Measurements from ENCODE around the gene SMG6. TPM values are rescaled to one million over a fixed set of nuclear protein-coding genes. Genes with fewer than 3 reads are reported as not detected.
A peak's percentile ranks its signal among the peaks of the same experiment; 100 is the strongest.
"Not testable (repeated sequence)": the region's sequence is repeated elsewhere in the genome, so short reads cannot be mapped to it uniquely, and the experiment has no call there.

The SMG6 gene
- total and polyA plus RNA-seq, 2 donors, result 30.0 to 31.0 TPM

- peaks cover 1 to 17% of the 10 kb centered on the region in 2 donors for H3K4me1 ChIP-seq (ENCODE audit: control insufficient read depth in 2 of 2, insufficient read depth in 2 of 2, low read length in 2 of 2)
- WGBS, result 77% methylated on average over 12 of the region's 12 CpGs
- H3K36me3 ChIP-seq (ENCODE audit: control insufficient read depth in 2 of 2, insufficient read depth in 2 of 2, low read length in 1 of 2), result peaks cover under 1 to 16% of the 10 kb centered on the region in 2 donors
- H3K4me3 ChIP-seq (ENCODE audit: low read length in 2 of 2), result no peak overlapping the region
- no peaks in the 10 kb centered on the region for H3K9me3 ChIP-seq (ENCODE audit: control insufficient read depth in 2 of 2, insufficient read depth in 1 of 2, low read length in 1 of 2)
- H3K27ac ChIP-seq (ENCODE audit: low read depth in 1 of 2, low read length in 1 of 2), result peak overlapping the region in 1 of 2 donors; percentile 52
- no peak for DNase-seq (ENCODE audit: low read depth in 6 of 9, low spot score in 9 of 9)
- H3K27me3 ChIP-seq (ENCODE audit: control insufficient read depth in 2 of 2, insufficient read depth in 1 of 2, low read length in 1 of 2), result no peaks in the 10 kb centered on the region
These were observed 95.6 kb downstream of the SMG6 start for GRCh38 chr17:2207815-2208515.

GRCh38 chr17:2204393-2204792, 99.2 kb downstream of the SMG6 start:
- peaks cover 10 to 13% of the 10 kb centered on the region in 2 donors for H3K4me1 ChIP-seq (ENCODE audit: control insufficient read depth in 2 of 2, insufficient read depth in 2 of 2, low read length in 2 of 2)

GRCh38 chr17:2203818-2204217, 99.8 kb downstream of the SMG6 start:
- WGBS, result 93% methylated on average over 3 of the region's 3 CpGs
- H3K9me3 ChIP-seq (ENCODE audit: control insufficient read depth in 2 of 2, insufficient read depth in 1 of 2, low read length in 1 of 2), result no peaks in the 10 kb centered on the region
- no peak overlapping the region for H3K27ac ChIP-seq (ENCODE audit: low read depth in 1 of 2, low read length in 1 of 2)
- H3K27me3 ChIP-seq (ENCODE audit: control insufficient read depth in 2 of 2, insufficient read depth in 1 of 2, low read length in 1 of 2), result no peaks in the 10 kb centered on the region
- DNase-seq (ENCODE audit: low read depth in 6 of 9, low spot score in 9 of 9), result no peak
- peaks cover 0 to 14% of the 10 kb centered on the region in 2 donors for H3K36me3 ChIP-seq (ENCODE audit: control insufficient read depth in 2 of 2, insufficient read depth in 2 of 2, low read length in 1 of 2)
- H3K4me3 ChIP-seq (ENCODE audit: low read length in 2 of 2), result no peak overlapping the region
- peaks cover 10 to 13% of the 10 kb centered on the region in 2 donors for H3K4me1 ChIP-seq (ENCODE audit: control insufficient read depth in 2 of 2, insufficient read depth in 2 of 2, low read length in 2 of 2)

More at GRCh38 chr17:2204393-2204792, 99.2 kb downstream of the SMG6 start:
- no peaks in the 10 kb centered on the region for H3K27me3 ChIP-seq (ENCODE audit: control insufficient read depth in 2 of 2, insufficient read depth in 1 of 2, low read length in 1 of 2)
- no peak overlapping the region for H3K27ac ChIP-seq (ENCODE audit: low read depth in 1 of 2, low read length in 1 of 2)
- peaks cover 0 to 15% of the 10 kb centered on the region in 2 donors for H3K36me3 ChIP-seq (ENCODE audit: control insufficient read depth in 2 of 2, insufficient read depth in 2 of 2, low read length in 1 of 2)
- no peaks in the 10 kb centered on the region for H3K9me3 ChIP-seq (ENCODE audit: control insufficient read depth in 2 of 2, insufficient read depth in 1 of 2, low read length in 1 of 2)
- DNase-seq (ENCODE audit: low read depth in 6 of 9, low spot score in 9 of 9), result no peak
- WGBS, result 96% methylated on average over 7 of the region's 7 CpGs
- H3K4me3 ChIP-seq (ENCODE audit: low read length in 2 of 2), result no peak overlapping the region

GRCh38 chr17:2202996-2203575, 100.5 kb downstream of the SMG6 start:
- peaks cover 0 to 12% of the 10 kb centered on the region in 2 donors for H3K36me3 ChIP-seq (ENCODE audit: control insufficient read depth in 2 of 2, insufficient read depth in 2 of 2, low read length in 1 of 2)
- 90% methylated on average over 3 of the region's 3 CpGs for WGBS
- DNase-seq (ENCODE audit: low read depth in 6 of 9, low spot score in 9 of 9), result no peak
- H3K4me1 ChIP-seq (ENCODE audit: control insufficient read depth in 2 of 2, insufficient read depth in 2 of 2, low read length in 2 of 2), result peaks cover 10 to 13% of the 10 kb centered on the region in 2 donors
- H3K4me3 ChIP-seq (ENCODE audit: low read length in 2 of 2), result no peak overlapping the region
- H3K27me3 ChIP-seq (ENCODE audit: control insufficient read depth in 2 of 2, insufficient read depth in 1 of 2, low read length in 1 of 2), result no peaks in the 10 kb centered on the region
- peak overlapping the region; percentile 65 to 82 for H3K27ac ChIP-seq (ENCODE audit: low read depth in 1 of 2, low read length in 1 of 2)
- no peaks in the 10 kb centered on the region for H3K9me3 ChIP-seq (ENCODE audit: control insufficient read depth in 2 of 2, insufficient read depth in 1 of 2, low read length in 1 of 2)

GRCh38 chr17:2202302-2202995, 101.1 kb downstream of the SMG6 start:
- H3K27ac ChIP-seq (ENCODE audit: low read depth in 1 of 2, low read length in 1 of 2), result peak overlapping the region; percentile 65 to 82
- 53% methylated on average over 5 of the region's 5 CpGs for whole genome bisulfite sequencing
- peak in 4 of 9 donors; percentile 46 to 77 (median 50) for DNase-seq (ENCODE audit: low read depth in 6 of 9, low spot score in 9 of 9)
- no peaks in the 10 kb centered on the region for H3K9me3 ChIP-seq (ENCODE audit: control insufficient read depth in 2 of 2, insufficient read depth in 1 of 2, low read length in 1 of 2)
- H3K4me1 ChIP-seq (ENCODE audit: control insufficient read depth in 2 of 2, insufficient read depth in 2 of 2, low read length in 2 of 2), result peaks cover 10 to 13% of the 10 kb centered on the region in 2 donors
- H3K27me3 ChIP-seq (ENCODE audit: control insufficient read depth in 2 of 2, insufficient read depth in 1 of 2, low read length in 1 of 2), result no peaks in the 10 kb centered on the region
- H3K36me3 ChIP-seq (ENCODE audit: control insufficient read depth in 2 of 2, insufficient read depth in 2 of 2, low read length in 1 of 2), result peaks cover 0 to 12% of the 10 kb centered on the region in 2 donors
- H3K4me3 ChIP-seq (ENCODE audit: low read length in 2 of 2), result no peak overlapping the region

GRCh38 chr17:2199386-2199785, 104.2 kb downstream of the SMG6 start:
- not testable (repeated sequence) for H3K4me3 ChIP-seq (ENCODE audit: low read length in 2 of 2); H3K9me3 ChIP-seq (ENCODE audit: control insufficient read depth in 2 of 2, insufficient read depth in 1 of 2, low read length in 1 of 2); H3K27ac ChIP-seq (ENCODE audit: low read depth in 1 of 2, low read length in 1 of 2); H3K27me3 ChIP-seq (ENCODE audit: control insufficient read depth in 2 of 2, insufficient read depth in 1 of 2, low read length in 1 of 2); DNase-seq (ENCODE audit: low read depth in 6 of 9, low spot score in 9 of 9); H3K36me3 ChIP-seq (ENCODE audit: control insufficient read depth in 2 of 2, insufficient read depth in 2 of 2, low read length in 1 of 2)
- 97% methylated on average over 8 of the region's 8 CpGs for WGBS
- peaks cover 19 to 31% of the 10 kb centered on the region in 2 donors for H3K4me1 ChIP-seq (ENCODE audit: control insufficient read depth in 2 of 2, insufficient read depth in 2 of 2, low read length in 2 of 2)

GRCh38 chr17:2198927-2199326, 104.7 kb downstream of the SMG6 start:
- Histone ChIP-seq H3K27me3 (ENCODE audit: control insufficient read depth in 2 of 2, insufficient read depth in 1 of 2, low read length in 1 of 2) (no peaks in the 10 kb centered on the region), H3K36me3 (ENCODE audit: control insufficient read depth in 2 of 2, insufficient read depth in 2 of 2, low read length in 1 of 2) (peaks cover 5% of the 10 kb centered on the region in 2 donors), H3K4me3 (ENCODE audit: low read length in 2 of 2) (no peak overlapping the region), H3K9me3 (ENCODE audit: control insufficient read depth in 2 of 2, insufficient read depth in 1 of 2, low read length in 1 of 2) (no peaks in the 10 kb centered on the region), H3K4me1 (ENCODE audit: control insufficient read depth in 2 of 2, insufficient read depth in 2 of 2, low read length in 2 of 2) (peaks cover 19 to 35% of the 10 kb centered on the region in 2 donors), H3K27ac (ENCODE audit: low read depth in 1 of 2, low read length in 1 of 2) (no peak overlapping the region)
- no peak for DNase-seq (ENCODE audit: low read depth in 6 of 9, low spot score in 9 of 9)
- WGBS, result 88% methylated on average over 6 of the region's 6 CpGs

- Histone ChIP-seq H3K4me1 (ENCODE audit: control insufficient read depth in 2 of 2, insufficient read depth in 2 of 2, low read length in 2 of 2) (peaks cover 22 to 40% of the 10 kb centered on the region in 2 donors), H3K4me3 (ENCODE audit: low read length in 2 of 2) (no peak overlapping the region), H3K27ac (ENCODE audit: low read depth in 1 of 2, low read length in 1 of 2) (no peak overlapping the region), H3K9me3 (ENCODE audit: control insufficient read depth in 2 of 2, insufficient read depth in 1 of 2, low read length in 1 of 2) (no peaks in the 10 kb centered on the region), H3K36me3 (ENCODE audit: control insufficient read depth in 2 of 2, insufficient read depth in 2 of 2, low read length in 1 of 2) (peaks cover 5 to 11% of the 10 kb centered on the region in 2 donors), H3K27me3 (ENCODE audit: control insufficient read depth in 2 of 2, insufficient read depth in 1 of 2, low read length in 1 of 2) (no peaks in the 10 kb centered on the region)
- WGBS, result 98% methylated on average over 6 of the region's 6 CpGs
- no peak for DNase-seq (ENCODE audit: low read depth in 6 of 9, low spot score in 9 of 9)
These were observed 106.3 kb downstream of the SMG6 start for GRCh38 chr17:2197271-2197670.

GRCh38 chr17:2195729-2196128, 107.9 kb downstream of the SMG6 start:
- peaks cover 5 to 13% of the 10 kb centered on the region in 2 donors for H3K36me3 ChIP-seq (ENCODE audit: control insufficient read depth in 2 of 2, insufficient read depth in 2 of 2, low read length in 1 of 2)
- 79% methylated on average over 6 of the region's 6 CpGs for WGBS
- no peak overlapping the region for H3K4me3 ChIP-seq (ENCODE audit: low read length in 2 of 2)
- peak overlapping the region in 1 of 2 donors; percentile 3 for H3K27ac ChIP-seq (ENCODE audit: low read depth in 1 of 2, low read length in 1 of 2)
- H3K4me1 ChIP-seq (ENCODE audit: control insufficient read depth in 2 of 2, insufficient read depth in 2 of 2, low read length in 2 of 2), result peaks cover 29 to 50% of the 10 kb centered on the region in 2 donors
- DNase-seq (ENCODE audit: low read depth in 6 of 9, low spot score in 9 of 9), result peak in 2 of 9 donors; percentile 21 to 69
- no peaks in the 10 kb centered on the region for H3K27me3 ChIP-seq (ENCODE audit: control insufficient read depth in 2 of 2, insufficient read depth in 1 of 2, low read length in 1 of 2)
- H3K9me3 ChIP-seq (ENCODE audit: control insufficient read depth in 2 of 2, insufficient read depth in 1 of 2, low read length in 1 of 2), result no peaks in the 10 kb centered on the region
